HepG2 (cell line): ENCODE data around the gene GLDC. TPM values are rescaled to one million over a fixed set of nuclear protein-coding genes. Genes with fewer than 3 reads are reported as not detected.
A peak's percentile ranks its signal among the peaks of the same experiment; 100 is the strongest.

ENCODE experiments used
- ATF7-NPFF ChIP-seq: sonication (generic); formaldehyde crosslinking; IDR thresholded peaks from 2 replicates; pipeline ENCODE4 v1.8.1; 2023; ENCODE audit warnings: mild to moderate bottlenecking, low read depth, missing genetic modification reagents, moderate library complexity
- MBD4 ChIP-seq: IDR thresholded peaks from 2 replicates; pipeline ENCODE4 v1.6.1; 2012; ENCODE audit warnings: low read length, inconsistent platforms, borderline replicate concordance
- PITX1 ChIP-seq: sonication (generic); formaldehyde crosslinking; IDR thresholded peaks from 2 replicates; pipeline ENCODE4 v1.5.1; 2020; ENCODE audit warnings: mild to moderate bottlenecking, missing genetic modification reagents
- RFXAP ChIP-seq: sonication (generic); formaldehyde crosslinking; IDR thresholded peaks from 2 replicates; pipeline ENCODE4 v1.4.0; 2020; ENCODE audit warnings: missing genetic modification reagents, borderline replicate concordance
- SNAPC2 ChIP-seq: sonication (generic); formaldehyde crosslinking; IDR thresholded peaks from 2 replicates; pipeline ENCODE4 v1.8.1; 2022; ENCODE audit warnings: mild to moderate bottlenecking, missing genetic modification reagents
- ZNF550 ChIP-seq: sonication (generic); formaldehyde crosslinking; IDR thresholded peaks from 2 replicates; pipeline ENCODE4 v1.4.0; 2020; ENCODE audit warnings: mild to moderate bottlenecking, missing genetic modification reagents, borderline replicate concordance
- ZNF672 ChIP-seq: sonication (generic); formaldehyde crosslinking; IDR thresholded peaks from 2 replicates; pipeline ENCODE4 v1.8.1; 2022; ENCODE audit warnings: missing genetic modification reagents
- polyA plus RNA-seq, 8 experiments: library from polyadenylated mRNA; depleted of rRNA in 3 of 8; stranded (reverse) in 7 of 8; unstranded in 1 of 8; fragments of >200 nt; fragmentation: Illumina TruSeq in 4 of 8; extraction: Trizol in 4 of 8; gene quantifications; 2 replicates each; pipeline versions ENCODE4 v1.2.1 to v1.2.3, GENCODE V29; 2011 to 2016; ENCODE audit warnings: low read depth in 4 of 8, missing spikeins in 1 of 8, mixed read lengths in 1 of 8; ENCODE audit not compliant: insufficient read depth in 1 of 8
- total RNA-seq, 5 experiments: library from RNA; depleted of rRNA; stranded (reverse); fragments of >200 nt; fragmentation: Illumina TruSeq; extraction: Trizol; gene quantifications; 2 replicates each; pipeline ENCODE4 v1.2.3, GENCODE V29; 2016; ENCODE audit warnings: low read depth in 1 of 5
- TF ChIP-seq, protein P1 (sequence below): sonication (generic); formaldehyde crosslinking; conservative IDR thresholded peaks from 2 replicates; pipeline ENCODE4 v1.4.0; 2020; ENCODE audit warnings: missing genetic modification reagents
- TF ChIP-seq, protein P2 (sequence below): sonication (generic); formaldehyde crosslinking; IDR thresholded peaks from 2 replicates; pipeline ENCODE4 v1.4.0; 2020; ENCODE audit warnings: missing genetic modification reagents, borderline replicate concordance
- TF ChIP-seq, protein P3 (sequence below): sonication (generic); formaldehyde crosslinking; IDR thresholded peaks from 2 replicates; pipeline ENCODE4 v1.4.0; 2020; ENCODE audit warnings: missing genetic modification reagents
- TF ChIP-seq, protein P4 (sequence below), 2 experiments: sonication (generic) in 1 of 2; formaldehyde crosslinking in 1 of 2; IDR thresholded peaks; 2 replicates each; pipeline versions ENCODE4 v1.5.1 to v1.6.1; 2011 to 2020; ENCODE audit warnings: borderline replicate concordance in 1 of 2, low read depth in 1 of 2, low read length in 1 of 2, mild to moderate bottlenecking in 1 of 2, missing genetic modification reagents in 1 of 2, moderate library complexity in 1 of 2
- TF ChIP-seq, protein P5 (sequence below): sonication (generic); formaldehyde crosslinking; IDR thresholded peaks from 2 replicates; pipeline ENCODE4 v1.4.0; 2020; ENCODE audit warnings: low read depth, mild to moderate bottlenecking, missing genetic modification reagents
- TF ChIP-seq, protein P6 (sequence below): IDR thresholded peaks from 2 replicates; pipeline ENCODE4 v1.6.1; 2012; ENCODE audit warnings: inconsistent platforms
- TF ChIP-seq, protein P7 (sequence below): sonication (generic); formaldehyde crosslinking; IDR thresholded peaks from 2 replicates; pipeline ENCODE4 v1.5.0; 2020; ENCODE audit warnings: missing genetic modification reagents

GLDC gene
- total and polyA plus RNA-seq, 2 of the 13 experiments (the other 11 are each of a cell fraction or from before 2014, with no cell fraction given), result 59.3 to 115 TPM

DNA sequence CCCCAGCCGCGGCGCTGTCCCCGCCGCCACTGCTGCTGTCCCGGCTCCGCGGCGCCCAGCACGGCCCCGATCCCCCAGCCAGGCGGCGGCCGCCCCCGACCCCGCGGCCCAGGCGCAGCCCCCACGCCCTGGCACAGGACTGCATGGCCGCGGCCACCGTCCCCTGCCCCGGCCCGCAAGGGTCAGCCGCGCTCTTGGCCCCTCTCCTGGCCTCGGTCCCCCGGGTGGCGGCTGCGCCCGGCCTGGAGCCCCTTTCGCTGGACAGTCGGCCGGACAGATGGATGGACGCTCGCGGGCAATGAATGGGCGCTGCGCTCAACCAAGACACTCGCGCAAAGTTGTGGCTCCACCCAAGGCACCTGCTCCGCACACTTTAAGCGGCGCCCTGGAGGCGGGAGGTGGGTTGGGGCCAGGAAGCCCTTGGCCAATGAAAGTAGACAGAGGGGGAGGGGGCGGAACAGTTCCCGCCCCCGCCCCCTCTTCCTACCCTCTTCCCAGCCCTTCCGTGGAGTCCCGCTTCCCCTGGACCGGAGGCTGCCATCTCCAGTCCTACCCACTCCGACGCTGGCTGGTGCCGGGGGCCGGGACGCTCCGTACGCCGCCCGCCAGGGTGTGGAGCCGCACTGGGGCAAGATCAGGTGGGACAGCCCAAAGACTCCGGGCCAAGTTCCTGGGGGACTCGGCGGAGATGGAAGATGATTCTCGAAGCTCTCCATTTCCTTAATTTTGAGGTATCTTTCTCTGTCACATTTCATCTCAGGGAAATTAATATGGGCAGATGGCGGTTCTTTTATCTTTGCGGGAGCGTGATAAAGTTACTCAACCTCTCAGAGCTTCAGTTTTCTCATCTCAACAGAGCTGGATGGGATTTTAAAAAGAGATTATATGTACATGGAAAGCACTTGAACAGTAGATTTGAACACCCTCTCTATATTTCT is at the start of gene GLDC (continued):
- TF ChIP-seq, protein P1, sequence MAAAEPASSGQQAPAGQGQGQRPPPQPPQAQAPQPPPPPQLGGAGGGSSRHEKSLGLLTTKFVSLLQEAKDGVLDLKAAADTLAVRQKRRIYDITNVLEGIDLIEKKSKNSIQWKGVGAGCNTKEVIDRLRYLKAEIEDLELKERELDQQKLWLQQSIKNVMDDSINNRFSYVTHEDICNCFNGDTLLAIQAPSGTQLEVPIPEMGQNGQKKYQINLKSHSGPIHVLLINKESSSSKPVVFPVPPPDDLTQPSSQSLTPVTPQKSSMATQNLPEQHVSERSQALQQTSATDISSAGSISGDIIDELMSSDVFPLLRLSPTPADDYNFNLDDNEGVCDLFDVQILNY (CRISPR knock-in tag), result no peak
- TF ChIP-seq, protein P2, sequence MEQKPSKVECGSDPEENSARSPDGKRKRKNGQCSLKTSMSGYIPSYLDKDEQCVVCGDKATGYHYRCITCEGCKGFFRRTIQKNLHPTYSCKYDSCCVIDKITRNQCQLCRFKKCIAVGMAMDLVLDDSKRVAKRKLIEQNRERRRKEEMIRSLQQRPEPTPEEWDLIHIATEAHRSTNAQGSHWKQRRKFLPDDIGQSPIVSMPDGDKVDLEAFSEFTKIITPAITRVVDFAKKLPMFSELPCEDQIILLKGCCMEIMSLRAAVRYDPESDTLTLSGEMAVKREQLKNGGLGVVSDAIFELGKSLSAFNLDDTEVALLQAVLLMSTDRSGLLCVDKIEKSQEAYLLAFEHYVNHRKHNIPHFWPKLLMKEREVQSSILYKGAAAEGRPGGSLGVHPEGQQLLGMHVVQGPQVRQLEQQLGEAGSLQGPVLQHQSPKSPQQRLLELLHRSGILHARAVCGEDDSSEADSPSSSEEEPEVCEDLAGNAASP, result peak; percentile 49; the same call in 1 of the 2 replicates
- TF ChIP-seq, protein P3, sequence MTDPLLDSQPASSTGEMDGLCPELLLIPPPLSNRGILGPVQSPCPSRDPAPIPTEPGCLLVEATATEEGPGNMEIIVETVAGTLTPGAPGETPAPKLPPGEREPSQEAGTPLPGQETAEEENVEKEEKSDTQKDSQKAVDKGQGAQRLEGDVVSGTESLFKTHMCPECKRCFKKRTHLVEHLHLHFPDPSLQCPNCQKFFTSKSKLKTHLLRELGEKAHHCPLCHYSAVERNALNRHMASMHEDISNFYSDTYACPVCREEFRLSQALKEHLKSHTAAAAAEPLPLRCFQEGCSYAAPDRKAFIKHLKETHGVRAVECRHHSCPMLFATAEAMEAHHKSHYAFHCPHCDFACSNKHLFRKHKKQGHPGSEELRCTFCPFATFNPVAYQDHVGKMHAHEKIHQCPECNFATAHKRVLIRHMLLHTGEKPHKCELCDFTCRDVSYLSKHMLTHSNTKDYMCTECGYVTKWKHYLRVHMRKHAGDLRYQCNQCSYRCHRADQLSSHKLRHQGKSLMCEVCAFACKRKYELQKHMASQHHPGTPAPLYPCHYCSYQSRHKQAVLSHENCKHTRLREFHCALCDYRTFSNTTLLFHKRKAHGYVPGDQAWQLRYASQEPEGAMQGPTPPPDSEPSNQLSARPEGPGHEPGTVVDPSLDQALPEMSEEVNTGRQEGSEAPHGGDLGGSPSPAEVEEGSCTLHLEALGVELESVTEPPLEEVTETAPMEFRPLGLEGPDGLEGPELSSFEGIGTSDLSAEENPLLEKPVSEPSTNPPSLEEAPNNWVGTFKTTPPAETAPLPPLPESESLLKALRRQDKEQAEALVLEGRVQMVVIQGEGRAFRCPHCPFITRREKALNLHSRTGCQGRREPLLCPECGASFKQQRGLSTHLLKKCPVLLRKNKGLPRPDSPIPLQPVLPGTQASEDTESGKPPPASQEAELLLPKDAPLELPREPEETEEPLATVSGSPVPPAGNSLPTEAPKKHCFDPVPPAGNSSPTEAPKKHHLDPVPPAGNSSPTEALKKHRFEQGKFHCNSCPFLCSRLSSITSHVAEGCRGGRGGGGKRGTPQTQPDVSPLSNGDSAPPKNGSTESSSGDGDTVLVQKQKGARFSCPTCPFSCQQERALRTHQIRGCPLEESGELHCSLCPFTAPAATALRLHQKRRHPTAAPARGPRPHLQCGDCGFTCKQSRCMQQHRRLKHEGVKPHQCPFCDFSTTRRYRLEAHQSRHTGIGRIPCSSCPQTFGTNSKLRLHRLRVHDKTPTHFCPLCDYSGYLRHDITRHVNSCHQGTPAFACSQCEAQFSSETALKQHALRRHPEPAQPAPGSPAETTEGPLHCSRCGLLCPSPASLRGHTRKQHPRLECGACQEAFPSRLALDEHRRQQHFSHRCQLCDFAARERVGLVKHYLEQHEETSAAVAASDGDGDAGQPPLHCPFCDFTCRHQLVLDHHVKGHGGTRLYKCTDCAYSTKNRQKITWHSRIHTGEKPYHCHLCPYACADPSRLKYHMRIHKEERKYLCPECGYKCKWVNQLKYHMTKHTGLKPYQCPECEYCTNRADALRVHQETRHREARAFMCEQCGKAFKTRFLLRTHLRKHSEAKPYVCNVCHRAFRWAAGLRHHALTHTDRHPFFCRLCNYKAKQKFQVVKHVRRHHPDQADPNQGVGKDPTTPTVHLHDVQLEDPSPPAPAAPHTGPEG (CRISPR knock-in tag), result no peak
- TF ChIP-seq, protein P4, sequence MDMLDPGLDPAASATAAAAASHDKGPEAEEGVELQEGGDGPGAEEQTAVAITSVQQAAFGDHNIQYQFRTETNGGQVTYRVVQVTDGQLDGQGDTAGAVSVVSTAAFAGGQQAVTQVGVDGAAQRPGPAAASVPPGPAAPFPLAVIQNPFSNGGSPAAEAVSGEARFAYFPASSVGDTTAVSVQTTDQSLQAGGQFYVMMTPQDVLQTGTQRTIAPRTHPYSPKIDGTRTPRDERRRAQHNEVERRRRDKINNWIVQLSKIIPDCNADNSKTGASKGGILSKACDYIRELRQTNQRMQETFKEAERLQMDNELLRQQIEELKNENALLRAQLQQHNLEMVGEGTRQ (IDR thresholded peaks at IDR 0.05; ENCODE audit: low read depth, low read length), result no peak
- TF ChIP-seq, protein P4 (CRISPR knock-in tag; IDR thresholded peaks at IDR 0.05; ENCODE audit: borderline replicate concordance), result peak; percentile 34; the same call in 1 of the 2 replicates
- TF ChIP-seq ZNF672 (CRISPR knock-in tag) (no peak), MBD4 (no peak), ATF7-NPFF (CRISPR knock-in tag) (peak; percentile 65; the same call in 1 of the 2 replicates), ZNF550 (CRISPR knock-in tag) (no peak), SNAPC2 (no peak), RFXAP (peak; percentile 62; the same call in 1 of the 2 replicates), PITX1 (CRISPR knock-in tag) (no peak)
- TF ChIP-seq, protein P5, sequence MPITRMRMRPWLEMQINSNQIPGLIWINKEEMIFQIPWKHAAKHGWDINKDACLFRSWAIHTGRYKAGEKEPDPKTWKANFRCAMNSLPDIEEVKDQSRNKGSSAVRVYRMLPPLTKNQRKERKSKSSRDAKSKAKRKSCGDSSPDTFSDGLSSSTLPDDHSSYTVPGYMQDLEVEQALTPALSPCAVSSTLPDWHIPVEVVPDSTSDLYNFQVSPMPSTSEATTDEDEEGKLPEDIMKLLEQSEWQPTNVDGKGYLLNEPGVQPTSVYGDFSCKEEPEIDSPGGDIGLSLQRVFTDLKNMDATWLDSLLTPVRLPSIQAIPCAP, result no peak
- TF ChIP-seq, protein P6, sequence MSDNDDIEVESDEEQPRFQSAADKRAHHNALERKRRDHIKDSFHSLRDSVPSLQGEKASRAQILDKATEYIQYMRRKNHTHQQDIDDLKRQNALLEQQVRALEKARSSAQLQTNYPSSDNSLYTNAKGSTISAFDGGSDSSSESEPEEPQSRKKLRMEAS, result peak; percentile 67; the same call in 1 of the 2 replicates
- TF ChIP-seq, protein P7, sequence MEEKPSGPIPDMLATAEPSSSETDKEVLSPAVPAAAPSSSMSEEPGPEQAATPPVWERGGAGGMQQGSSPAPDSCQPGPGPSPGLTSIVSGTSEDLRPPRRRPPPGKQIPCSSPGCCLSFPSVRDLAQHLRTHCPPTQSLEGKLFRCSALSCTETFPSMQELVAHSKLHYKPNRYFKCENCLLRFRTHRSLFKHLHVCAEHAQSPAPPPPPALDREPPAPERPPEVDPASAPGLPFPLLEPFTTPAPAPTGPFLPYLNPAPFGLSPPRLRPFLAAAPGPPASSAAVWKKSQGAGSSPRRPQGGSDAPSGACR (CRISPR knock-in tag), result no peak
